ENCODE results near the gene DNAAF2.
"Not testable (repeated sequence)": the region's sequence is repeated elsewhere in the genome, so short reads cannot be mapped to it uniquely, and the experiment has no call there.

Gene DNAAF2

DNA sequence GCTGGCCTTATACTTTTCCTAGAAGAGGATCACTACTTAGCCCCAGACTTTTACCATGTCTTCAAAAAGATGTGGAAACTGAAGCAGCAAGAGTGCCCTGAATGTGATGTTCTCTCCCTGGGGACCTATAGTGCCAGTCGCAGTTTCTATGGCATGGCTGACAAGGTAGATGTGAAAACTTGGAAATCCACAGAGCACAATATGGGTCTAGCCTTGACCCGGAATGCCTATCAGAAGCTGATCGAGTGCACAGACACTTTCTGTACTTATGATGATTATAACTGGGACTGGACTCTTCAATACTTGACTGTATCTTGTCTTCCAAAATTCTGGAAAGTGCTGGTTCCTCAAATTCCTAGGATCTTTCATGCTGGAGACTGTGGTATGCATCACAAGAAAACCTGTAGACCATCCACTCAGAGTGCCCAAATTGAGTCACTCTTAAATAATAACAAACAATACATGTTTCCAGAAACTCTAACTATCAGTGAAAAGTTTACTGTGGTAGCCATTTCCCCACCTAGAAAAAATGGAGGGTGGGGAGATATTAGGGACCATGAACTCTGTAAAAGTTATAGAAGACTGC, 12.9 kb downstream of the DNAAF2 start:
- no peak for FAIRE-seq
- DNase-seq (ENCODE audit: insufficient read length, low spot score) = no peak
- TF ChIP-seq POLR2AphosphoS5 (IDR thresholded peaks at IDR 0.05; ENCODE audit: low read depth, low read length) (no peak), PAX5 (IDR thresholded peaks at IDR 0.05; ENCODE audit: insufficient read depth, low read length, severe bottlenecking) (no peak), POU2F2 (IDR thresholded peaks at IDR 0.05; ENCODE audit: low read depth, low read length) (no peak), SPI1 (IDR thresholded peaks at IDR 0.05; ENCODE audit: low read depth, low read length) (no peak), POLR2A (IDR thresholded peaks at IDR 0.05; ENCODE audit: low read depth, low read length) (no peak), TAF1 (IDR thresholded peaks at IDR 0.05; ENCODE audit: low read depth, low read length) (no peak)

DNA sequence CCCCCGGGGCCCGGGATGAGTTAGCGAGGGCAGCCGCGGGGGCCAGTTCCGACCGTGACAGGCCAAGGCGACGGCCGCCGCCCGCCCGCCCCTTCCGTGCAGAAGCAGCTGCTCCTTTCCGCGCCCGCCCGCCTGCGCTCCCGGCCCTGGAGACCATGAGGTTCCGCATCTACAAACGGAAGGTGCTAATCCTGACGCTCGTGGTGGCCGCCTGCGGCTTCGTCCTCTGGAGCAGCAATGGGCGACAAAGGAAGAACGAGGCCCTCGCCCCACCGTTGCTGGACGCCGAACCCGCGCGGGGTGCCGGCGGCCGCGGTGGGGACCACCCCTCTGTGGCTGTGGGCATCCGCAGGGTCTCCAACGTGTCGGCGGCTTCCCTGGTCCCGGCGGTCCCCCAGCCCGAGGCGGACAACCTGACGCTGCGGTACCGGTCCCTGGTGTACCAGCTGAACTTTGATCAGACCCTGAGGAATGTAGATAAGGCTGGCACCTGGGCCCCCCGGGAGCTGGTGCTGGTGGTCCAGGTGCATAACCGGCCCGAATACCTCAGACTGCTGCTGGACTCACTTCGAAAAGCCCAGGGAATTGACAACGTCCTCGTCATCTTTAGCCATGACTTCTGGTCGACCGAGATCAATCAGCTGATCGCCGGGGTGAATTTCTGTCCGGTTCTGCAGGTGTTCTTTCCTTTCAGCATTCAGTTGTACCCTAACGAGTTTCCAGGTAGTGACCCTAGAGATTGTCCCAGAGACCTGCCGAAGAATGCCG, 13.7 kb downstream of the DNAAF2 start:
- FAIRE-seq (no peak), DNase-seq (ENCODE audit: insufficient read length, low spot score) (peak; percentile 33)
- TF ChIP-seq PAX5 (IDR thresholded peaks at IDR 0.05; ENCODE audit: insufficient read depth, low read length, severe bottlenecking) (no peak), POU2F2 (IDR thresholded peaks at IDR 0.05; ENCODE audit: low read depth, low read length) (no peak), TAF1 (IDR thresholded peaks at IDR 0.05; ENCODE audit: low read depth, low read length) (no peak), POLR2A (IDR thresholded peaks at IDR 0.05; ENCODE audit: low read depth, low read length) (no peak), POLR2AphosphoS5 (IDR thresholded peaks at IDR 0.05; ENCODE audit: low read depth, low read length) (no peak), SPI1 (IDR thresholded peaks at IDR 0.05; ENCODE audit: low read depth, low read length) (no peak)

GRCh38 chr14:49620182-49621113, 14.6 kb downstream of the DNAAF2 start, which contains the start of the genes MGAT2 and RPL36AL:
Gene MGAT2 (plus strand): TSS chr14:49620799. CDS start chr14:49621269, 470 bp downstream.
Gene RPL36AL (minus strand): TSS chr14:49620626. CDS start chr14:49619104, 1,522 bp downstream.
- FAIRE-seq = peak; percentile 95
- DNase-seq (ENCODE audit: insufficient read length, low spot score) = peak; percentile 90
- TF ChIP-seq POU2F2 (IDR thresholded peaks at IDR 0.05; ENCODE audit: low read depth, low read length) (peak; percentile 54; the same call in 1 of the 2 replicates), POLR2A (IDR thresholded peaks at IDR 0.05; ENCODE audit: low read depth, low read length) (peak; percentile 96), SPI1 (IDR thresholded peaks at IDR 0.05; ENCODE audit: low read depth, low read length) (peak; percentile 80), POLR2AphosphoS5 (IDR thresholded peaks at IDR 0.05; ENCODE audit: low read depth, low read length) (peak; percentile 97), TAF1 (IDR thresholded peaks at IDR 0.05; ENCODE audit: low read depth, low read length) (peak; percentile 96), PAX5 (IDR thresholded peaks at IDR 0.05; ENCODE audit: insufficient read depth, low read length, severe bottlenecking) (no peak)

GRCh38 chr14:49619730-49620129, 15.3 kb downstream of the DNAAF2 start:
- DNase-seq (ENCODE audit: insufficient read length, low spot score) (no peak), FAIRE-seq (no peak)
- no peak for TF ChIP-seq SPI1 (IDR thresholded peaks at IDR 0.05; ENCODE audit: low read depth, low read length)
- no peak for TF ChIP-seq POLR2A (IDR thresholded peaks at IDR 0.05; ENCODE audit: low read depth, low read length)
- TF ChIP-seq PAX5 (IDR thresholded peaks at IDR 0.05; ENCODE audit: insufficient read depth, low read length, severe bottlenecking) = no peak
- no peak for TF ChIP-seq POLR2AphosphoS5 (IDR thresholded peaks at IDR 0.05; ENCODE audit: low read depth, low read length)
- no peak for TF ChIP-seq POU2F2 (IDR thresholded peaks at IDR 0.05; ENCODE audit: low read depth, low read length)

GRCh38 chr14:49619273-49619672, 15.8 kb downstream of the DNAAF2 start:
- DNase-seq (ENCODE audit: insufficient read length, low spot score); FAIRE-seq: not testable (repeated sequence)

DNA sequence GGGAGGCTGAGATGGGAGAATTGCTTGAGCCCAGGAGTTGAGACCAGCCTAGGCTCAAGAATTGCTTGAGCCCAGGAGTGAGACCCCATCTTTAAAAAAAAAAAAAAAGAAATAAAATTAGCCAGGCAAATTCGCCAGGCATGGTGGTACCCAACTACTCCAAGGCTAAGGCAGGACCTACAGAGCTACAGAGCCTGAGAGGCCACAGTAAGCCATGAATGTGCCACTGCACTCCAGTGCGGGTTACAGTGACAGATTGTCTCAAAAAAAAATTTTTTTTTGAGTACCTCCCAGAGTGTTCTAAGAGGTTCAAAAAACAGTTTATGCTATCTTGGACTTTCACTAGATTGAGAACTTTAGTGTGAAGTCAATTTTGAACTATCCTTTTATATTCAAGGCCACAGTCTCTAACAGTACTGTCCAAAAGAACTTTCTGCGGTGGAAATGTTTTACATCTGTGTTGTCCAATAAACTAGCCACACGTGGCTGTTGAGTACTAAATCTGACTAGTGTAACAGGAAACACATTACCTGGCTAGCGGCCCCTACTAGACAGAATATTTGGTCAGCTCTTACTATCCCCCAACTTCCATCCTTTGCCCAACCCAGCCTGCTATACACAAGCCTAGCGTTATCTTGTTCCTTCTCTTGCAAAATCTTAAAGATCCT, 17.1 kb downstream of the DNAAF2 start:
- no peak for DNase-seq (ENCODE audit: insufficient read length, low spot score)
- no peak for TF ChIP-seq TAF1 (IDR thresholded peaks at IDR 0.05; ENCODE audit: low read depth, low read length)
- peak; percentile 28; the same call in 1 of the 2 replicates for TF ChIP-seq POLR2A (IDR thresholded peaks at IDR 0.05; ENCODE audit: low read depth, low read length)
- peak; percentile 62 for TF ChIP-seq POLR2AphosphoS5 (IDR thresholded peaks at IDR 0.05; ENCODE audit: low read depth, low read length)
- TF ChIP-seq POU2F2 (IDR thresholded peaks at IDR 0.05; ENCODE audit: low read depth, low read length) = no peak
- no peak for FAIRE-seq

GRCh38 chr14:49615776-49616175, 19.3 kb downstream of the DNAAF2 start:
- no peak for DNase-seq (ENCODE audit: insufficient read length, low spot score)
- TF ChIP-seq POLR2A (IDR thresholded peaks at IDR 0.05; ENCODE audit: low read depth, low read length) = no peak
- no peak for TF ChIP-seq PAX5 (IDR thresholded peaks at IDR 0.05; ENCODE audit: insufficient read depth, low read length, severe bottlenecking)
- TF ChIP-seq TAF1 (IDR thresholded peaks at IDR 0.05; ENCODE audit: low read depth, low read length) = no peak
- TF ChIP-seq POLR2AphosphoS5 (IDR thresholded peaks at IDR 0.05; ENCODE audit: low read depth, low read length) = no peak
- TF ChIP-seq POU2F2 (IDR thresholded peaks at IDR 0.05; ENCODE audit: low read depth, low read length) = no peak

GRCh38 chr14:49614196-49614595, 20.8 kb downstream of the DNAAF2 start:
- TF ChIP-seq PAX5 (IDR thresholded peaks at IDR 0.05; ENCODE audit: insufficient read depth, low read length, severe bottlenecking) (no peak), POU2F2 (IDR thresholded peaks at IDR 0.05; ENCODE audit: low read depth, low read length) (no peak), SPI1 (IDR thresholded peaks at IDR 0.05; ENCODE audit: low read depth, low read length) (no peak), POLR2A (IDR thresholded peaks at IDR 0.05; ENCODE audit: low read depth, low read length) (no peak), TAF1 (IDR thresholded peaks at IDR 0.05; ENCODE audit: low read depth, low read length) (no peak), POLR2AphosphoS5 (IDR thresholded peaks at IDR 0.05; ENCODE audit: low read depth, low read length) (no peak)
- no peak for FAIRE-seq
- no peak for DNase-seq (ENCODE audit: insufficient read length, low spot score)

More at GRCh38 chr14:49615776-49616175, 19.3 kb downstream of the DNAAF2 start:
- FAIRE-seq = no peak

DNA sequence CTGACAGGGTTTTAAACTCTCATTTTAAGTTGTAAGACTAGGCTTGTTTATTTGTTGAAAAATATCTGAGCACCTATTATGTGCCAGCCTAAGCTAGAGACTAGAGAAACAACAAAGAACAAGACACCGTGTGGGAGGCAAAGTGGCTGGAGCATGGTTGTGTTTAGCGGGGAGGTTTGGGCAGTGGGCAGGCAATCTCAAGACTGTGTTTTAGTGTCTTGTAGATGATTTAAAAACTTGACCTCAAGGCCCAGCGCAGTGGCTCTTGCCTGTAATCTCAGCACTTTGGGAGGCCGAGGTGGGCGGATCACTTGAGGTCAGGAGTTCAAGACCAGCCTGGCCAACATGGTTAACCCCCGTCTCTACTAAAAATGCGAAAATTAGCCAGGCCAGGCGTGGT, 22.4 kb downstream of the DNAAF2 start:
- DNase-seq (ENCODE audit: insufficient read length, low spot score) (no peak), FAIRE-seq (no peak)
- TF ChIP-seq POLR2AphosphoS5 (IDR thresholded peaks at IDR 0.05; ENCODE audit: low read depth, low read length) (no peak), TAF1 (IDR thresholded peaks at IDR 0.05; ENCODE audit: low read depth, low read length) (no peak), SPI1 (IDR thresholded peaks at IDR 0.05; ENCODE audit: low read depth, low read length) (no peak), PAX5 (IDR thresholded peaks at IDR 0.05; ENCODE audit: insufficient read depth, low read length, severe bottlenecking) (no peak), POLR2A (IDR thresholded peaks at IDR 0.05; ENCODE audit: low read depth, low read length) (no peak), POU2F2 (IDR thresholded peaks at IDR 0.05; ENCODE audit: low read depth, low read length) (no peak)
